ENCODE measurements around the gene FAM78A. TPM values are rescaled to one million over a fixed set of nuclear protein-coding genes. Genes with fewer than 3 reads are reported as not detected.
A peak's percentile ranks its signal among the peaks of the same experiment; 100 is the strongest.

Gene FAM78A
- 1 to 10 TPM; 3.0 to 4.1 TPM for total RNA-seq
- long read RNA-seq, donor 1, partial matches to known transcripts = 0 of 1 reads
- long read RNA-seq, donor 1, other reads (novel, unspliced or antisense) = 0 of 1 reads
- long read RNA-seq, donor 2, partial matches to known transcripts = 0 of 1 reads
- long read RNA-seq, donor 2, other reads (novel, unspliced or antisense) = 1 of 1 reads

GRCh38 chr9:131276094-131276888 is at the start of gene FAM78A:
TSS of gene FAM78A (minus strand) at chr9:131276510. CDS start at chr9:131276179, 331 bp downstream.
- intact Hi-C loops (cut with DNase I) = no loop called here

GRCh38 chr9:131324736-131325679 is 48.7 kb upstream of the FAM78A start:
- DNase-seq (ENCODE audit: low spot score) = peak; percentile 74

More at GRCh38 chr9:131276094-131276888, at the start of gene FAM78A:
- DNase-seq (ENCODE audit: low spot score) = no peak

GRCh38 chr9:131323629-131324028 is 47.3 kb upstream of the FAM78A start:
- intact Hi-C loops (cut with DNase I) = loop anchor here in 1 of 2 donors (5.0 kb wide), 1 partner anchor 1884 kb away; the partner anchor contains the start of gene OBP2B
- DNase-seq (ENCODE audit: low spot score) = peak; percentile 75

More at GRCh38 chr9:131324736-131325679, 48.7 kb upstream of the FAM78A start:
- intact Hi-C loops (cut with DNase I) = loop anchor here in 1 of 2 donors (5.0 kb wide), 1 partner anchor 1882 kb away; the partner anchor contains the start of gene OBP2B

- intact Hi-C loops (cut with DNase I) = loop anchor here in 1 of 2 donors (5.0 kb wide), 1 partner anchor 1887 kb away; the partner anchor contains the start of gene OBP2B
- peak; percentile 71 for DNase-seq (ENCODE audit: low spot score)
Observed at GRCh38 chr9:131320031-131320685, 43.8 kb upstream of the FAM78A start.

- intact Hi-C loops (cut with DNase I) = no loop called here
Observed at GRCh38 chr9:131319486-131319885, 43.2 kb upstream of the FAM78A start.

GRCh38 chr9:131318231-131319085 is 42.1 kb upstream of the FAM78A start:
- intact Hi-C loops (cut with DNase I) = no loop called here
- peak; percentile 41 for DNase-seq (ENCODE audit: low spot score)

More at GRCh38 chr9:131319486-131319885, 43.2 kb upstream of the FAM78A start:
- DNase-seq (ENCODE audit: low spot score) = peak; percentile 70

GRCh38 chr9:131312822-131313770 is 36.8 kb upstream of the FAM78A start:
- no peak for DNase-seq (ENCODE audit: low spot score)
- intact Hi-C loops (cut with DNase I) = no loop called here

- DNase-seq (ENCODE audit: low spot score) = no peak
- intact Hi-C loops (cut with DNase I) = no loop called here
Observed at GRCh38 chr9:131312246-131312645, 35.9 kb upstream of the FAM78A start.

GRCh38 chr9:131310833-131311554 is 34.7 kb upstream of the FAM78A start:
- intact Hi-C loops (cut with DNase I) = no loop called here
- no peak for DNase-seq (ENCODE audit: low spot score)

GRCh38 chr9:131309530-131310276 is 33.4 kb upstream of the FAM78A start:
- intact Hi-C loops (cut with DNase I) = no loop called here
- no peak for DNase-seq (ENCODE audit: low spot score)

- DNase-seq (ENCODE audit: low spot score) = no peak
- intact Hi-C loops (cut with DNase I) = no loop called here
Observed at GRCh38 chr9:131308906-131309529, 32.7 kb upstream of the FAM78A start.

- intact Hi-C loops (cut with DNase I) = no loop called here
- DNase-seq (ENCODE audit: low spot score) = no peak
Observed at GRCh38 chr9:131308452-131308851, 32.1 kb upstream of the FAM78A start.

- intact Hi-C loops (cut with DNase I) = no loop called here
- DNase-seq (ENCODE audit: low spot score) = no peak
Observed at GRCh38 chr9:131307974-131308373, 31.7 kb upstream of the FAM78A start.

- intact Hi-C loops (cut with DNase I) = no loop called here
- no peak for DNase-seq (ENCODE audit: low spot score)
Observed at GRCh38 chr9:131306397-131307004, 30.2 kb upstream of the FAM78A start.
